K562 (cell line): Measurements from ENCODE around the gene SPATA13. TPM values are rescaled to one million over a fixed set of nuclear protein-coding genes. Genes with fewer than 3 reads are reported as not detected.

ENCODE experiments used
- ATAC-seq: fragments of 200-7000 bp; cut with Tn5 transposase; 3 replicates; pipeline ENCODE4 v1.9.1; 2020; ENCODE audit warnings: moderate library complexity
- BruUV-seq: library from RNA; stranded (reverse); fragments of 400-500 nt; replicated peaks from 2 replicates; lab custom pipeline; 2021; lab: Mats Ljungman, UMichigan
- CTCF ChIA-PET: fragments of 300-600 bp; formaldehyde crosslinking; extraction: SDS; loops from one replicate; lab custom pipeline; 2021; ENCODE audit warnings: low intra/inter-chr PET ratio; lab: Yijun Ruan, JAX
- POLR2A ChIA-PET: fragments of 300-600, 350-650 bp; sonication (Branson Sonifier 250); formaldehyde crosslinking; extraction: SDS; loops from one replicate; lab custom pipeline; 2021; ENCODE audit warnings: antibody characterized with exemption, inconsistent platforms; lab: Yijun Ruan, JAX
- DNase-seq, 4 experiments: peaks; one replicate each; pipeline versions ENCODE4 v3.0.0 to v3.0.0-alpha.2; 2011 to 2018; ENCODE audit warnings: low spot score in 3 of 4, mixed read lengths in 3 of 4; ENCODE audit errors: extremely low read depth in 1 of 4
- FAIRE-seq: peaks from 2 replicates; lab custom pipeline; 2011; peaks lifted over from hg19 to GRCh38; lab: Jason Lieb, UNC
- H2AFZ ChIP-seq: 2 replicates; pipeline ENCODE4 v1.6.0; 2011; ENCODE audit warnings: low read depth, low read length, control low read depth, inconsistent platforms
- H3K27ac ChIP-seq: fragments of 200-600 bp; 3 replicates; pipeline ENCODE4 v1.8.0; 2011; ENCODE audit warnings: low read depth, mild to moderate bottlenecking, control low read depth, inconsistent platforms, low read length, moderate library complexity, mixed read lengths; ENCODE audit errors: extremely low read depth
- H3K27me3 ChIP-seq, 2 experiments: fragments of 300-600 bp in 1 of 2; 2 replicates in 1 of 2; 3 replicates in 1 of 2; pipeline versions ENCODE4 v1.6.0 to v1.8.0; 2011; ENCODE audit warnings: inconsistent platforms in 2 of 2, low read length in 2 of 2, mild to moderate bottlenecking in 1 of 2, mixed read lengths in 1 of 2, moderate library complexity in 1 of 2; ENCODE audit not compliant: control insufficient read depth in 2 of 2, insufficient read depth in 2 of 2
- H3K36me3 ChIP-seq: fragments of 300-600 bp; 3 replicates; pipeline ENCODE4 v1.8.0; 2011; ENCODE audit warnings: mild to moderate bottlenecking, low read length, inconsistent platforms; ENCODE audit not compliant: control insufficient read depth, insufficient read depth
- H3K4me1 ChIP-seq, 2 experiments: fragments of 200-600 bp in 1 of 2; replicated peaks in 1 of 2; 2 replicates in 1 of 2; 3 replicates in 1 of 2; pipeline versions ENCODE4 v1.5.1 to v1.8.0; 2011; ENCODE audit warnings: inconsistent platforms in 2 of 2, low read length in 2 of 2, mild to moderate bottlenecking in 1 of 2, mixed read lengths in 1 of 2, moderate library complexity in 1 of 2; ENCODE audit not compliant: control insufficient read depth in 2 of 2, insufficient read depth in 2 of 2
- H3K4me2 ChIP-seq: 2 replicates; pipeline ENCODE4 v1.6.1; 2011; ENCODE audit warnings: low read length, control low read depth, inconsistent platforms, mixed read lengths; ENCODE audit not compliant: insufficient read depth
- H3K4me3 ChIP-seq: fragments of 200-600 bp; sonication (generic), shearing (Covaris generic); 2 replicates; pipeline ENCODE4 v1.5.1; 2016; ENCODE audit warnings: control low read depth, inconsistent platforms
- H3K79me2 ChIP-seq: fragments of 200-600 bp; 3 replicates; pipeline ENCODE4 v1.8.0; 2011; ENCODE audit warnings: low read length, inconsistent platforms; ENCODE audit not compliant: control insufficient read depth, insufficient read depth
- H3K9ac ChIP-seq, 2 experiments: 2 replicates each; pipeline versions ENCODE4 v1.6.0 to v1.6.1; 2011; ENCODE audit warnings: low read depth in 2 of 2, low read length in 2 of 2, control low read depth in 1 of 2, inconsistent platforms in 1 of 2, mild to moderate bottlenecking in 1 of 2, mixed read lengths in 1 of 2; ENCODE audit not compliant: insufficient read depth in 1 of 2
- H3K9me1 ChIP-seq: one replicate; pipeline ENCODE4 v1.6.0; 2011; ENCODE audit warnings: inconsistent platforms, mild to moderate bottlenecking, low read length, moderate library complexity; ENCODE audit not compliant: control insufficient read depth, insufficient read depth
- H3K9me3 ChIP-seq: replicated peaks from 2 replicates; pipeline ENCODE4 v1.5.1; 2011; ENCODE audit warnings: low read depth, low read length, inconsistent platforms; ENCODE audit not compliant: control insufficient read depth, insufficient read depth
- H4K20me1 ChIP-seq: replicated peaks from 2 replicates; pipeline ENCODE4 v1.6.1; 2011; ENCODE audit warnings: low read length, inconsistent platforms, mixed read lengths; ENCODE audit not compliant: control insufficient read depth, insufficient read depth
- BMI1 ChIP-seq: fragments of 150-350 bp; IDR thresholded peaks from 2 replicates; pipeline ENCODE4 v1.6.1; 2014; ENCODE audit warnings: low read length
- CREB3L1 ChIP-seq: fragments of 450-650 bp; IDR thresholded peaks from 2 replicates; pipeline ENCODE4 v1.6.1; 2014; ENCODE audit warnings: low read depth, mild to moderate bottlenecking, moderate library complexity, borderline replicate concordance
- EP300 ChIP-seq: IDR thresholded peaks from 2 replicates; pipeline ENCODE4 v1.6.1; 2012; ENCODE audit warnings: low read length, improper control_type of control experiment
- RCOR1 ChIP-seq, 2 experiments: IDR thresholded peaks; 2 replicates each; pipeline ENCODE4 v1.6.1; 2012; ENCODE audit warnings: low read depth in 2 of 2, low read length in 2 of 2, borderline replicate concordance in 1 of 2, improper control_type of control experiment in 1 of 2
- RUNX1 ChIP-seq: sonication (generic); IDR thresholded peaks from 2 replicates; pipeline ENCODE4 v1.6.1; 2016; ENCODE audit warnings: antibody characterized with exemption, low read depth
- U2AF2 ChIP-seq: fragments of 200-400 bp; formaldehyde crosslinking; optimal IDR thresholded peaks from 2 replicates; pipeline ENCODE3; 2017; ENCODE audit warnings: low read depth, mild to moderate bottlenecking, low read length
- ZBTB7A ChIP-seq: IDR thresholded peaks from 2 replicates; pipeline ENCODE4 v1.6.1; 2011; ENCODE audit warnings: low read depth, mild to moderate bottlenecking, low read length, moderate library complexity, borderline replicate concordance; ENCODE audit not compliant: control insufficient read depth
- ZNF324 ChIP-seq: fragments of 250-450 bp; sonication (Bioruptor Pico); IDR thresholded peaks from 2 replicates; pipeline ENCODE4 v1.4.0; 2020; ENCODE audit warnings: mild to moderate bottlenecking
- ZNF766 ChIP-seq: fragments of 200-800 bp; sonication (Bioruptor generic); conservative IDR thresholded peaks from 2 replicates; pipeline ENCODE4 v1.6.1; 2016; ENCODE audit warnings: missing genetic modification characterization, missing compliant biosample characterization
- WGBS: fragments of 100-300 bp; shearing (Covaris generic); methylation state at CpG from one replicate; pipeline ENCODE4 v1.1.6; 2016; ENCODE audit warnings: low coverage, mixed read lengths; ENCODE audit not compliant: insufficient coverage; ENCODE audit errors: missing lambda C conversion rate; 5-methylcytosine and 5-hydroxymethylcytosine counted together
- in situ Hi-C: fragments of 300-500 bp; cut with MboI; formaldehyde crosslinking; loops from 4 replicates; pipeline ENCODE4 v1.15.0; 2018; ENCODE audit warnings: inconsistent platforms, mixed read lengths
- intact Hi-C: fragments of 100-400 bp; cut with micrococcal nuclease; formaldehyde crosslinking; loops from 2 replicates; pipeline ENCODE4 v1.14.2; 2022
- polyA plus RNA-seq, 8 experiments: library from polyadenylated mRNA; depleted of rRNA in 4 of 8; stranded (reverse) in 5 of 8; unstranded in 3 of 8; fragments of >200 nt; fragmentation: Nextera tagmentation in 2 of 8; fragmentation: Illumina TruSeq in 1 of 8; extraction: Ambion mirVana in 2 of 8; extraction: Trizol in 1 of 8; gene quantifications; 2 replicates each; pipeline versions ENCODE4 v1.2.1 to v1.2.3, GENCODE V29; 2011 to 2014; ENCODE audit warnings: inconsistent platforms in 1 of 8, missing spikeins in 1 of 8
- total RNA-seq, 7 experiments: library from RNA; depleted of rRNA in 6 of 7; stranded (reverse); fragments of >200 nt in 6 of 7; fragmentation: Illumina TruSeq in 2 of 7; extraction: Trizol in 2 of 7; gene quantifications; 2 replicates each; pipeline versions ENCODE4 v1.2.1 to v1.2.3, GENCODE V29; 2011 to 2021; ENCODE audit warnings: low replicate concordance in 1 of 7
- TF ChIP-seq, protein P1 (sequence below), 2 experiments: fragments of 450-650 bp in 1 of 2; sonication (generic) in 1 of 2; formaldehyde crosslinking; conservative IDR thresholded peaks; 2 replicates each; pipeline versions ENCODE4 v1.4.0 to v1.8.1; 2020 to 2022; ENCODE audit warnings: mild to moderate bottlenecking in 1 of 2, missing genetic modification reagents in 1 of 2
- TF ChIP-seq, protein P2 (sequence below): fragments of 200-400 bp; formaldehyde crosslinking; IDR thresholded peaks from 2 replicates; pipeline ENCODE4 v1.6.1; 2017; ENCODE audit warnings: mild to moderate bottlenecking, low read depth, low read length, moderate library complexity
- TF ChIP-seq, protein P3 (sequence below): fragments of 450-650 bp; formaldehyde crosslinking; IDR thresholded peaks from 2 replicates; pipeline ENCODE4 v1.4.0; 2022; ENCODE audit warnings: missing genetic modification characterization

Gene SPATA13
- total and polyA plus RNA-seq, 9 of the 15 experiments (the other 6 are each of a cell fraction or from before 2014, with no cell fraction given) = 0.08 to 0.99 (median 0.21) TPM; not detected in 2

DNA sequence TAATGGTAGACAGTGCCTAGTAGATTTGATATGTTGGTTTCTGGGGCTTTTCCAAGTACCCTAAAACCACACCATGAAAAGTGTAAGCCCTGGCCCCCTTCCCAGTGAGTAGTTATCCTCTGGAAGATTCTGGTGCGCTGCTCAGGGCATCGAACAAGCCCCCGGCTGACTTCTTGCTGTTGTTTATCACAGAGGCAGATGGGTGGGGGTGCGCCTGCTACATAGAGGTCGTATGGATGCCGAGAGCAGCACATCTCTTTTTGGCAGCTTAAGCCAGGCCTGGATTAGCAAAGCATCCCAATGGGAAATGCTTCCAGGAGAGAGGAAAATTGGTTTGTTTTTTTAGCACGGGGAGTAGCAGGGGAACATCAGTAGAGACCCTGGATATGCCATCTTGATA lies 26.3 kb upstream of the SPATA13 start:
- Histone ChIP-seq H3K4me3 (no peak overlapping the region), H3K79me2 (no peaks in the 10 kb centered on the region), H2AFZ (no peak overlapping the region), H3K27ac (no peak overlapping the region), H3K9me3 (0 out of 2 replicates have a peak, but pooled peaks cover 2% of the 10 kb centered on the region), H3K27me3 (no peaks in the 10 kb centered on the region), H3K4me1 (no peaks in the 10 kb centered on the region), H3K9me1 (no peaks in the 10 kb centered on the region), H4K20me1 (no peaks in the 10 kb centered on the region), H3K4me2 (no peak overlapping the region), H3K36me3 (no peaks in the 10 kb centered on the region), H3K9ac (no peak overlapping the region)
- intact Hi-C loops = no loop called here
- in situ Hi-C loops = no loop called here
- ATAC-seq (no peak), FAIRE-seq (no peak), DNase-seq (no peak)
- WGBS = 0% methylated on average over 7 of the region's 7 CpGs
- TF ChIP-seq, protein P1, sequence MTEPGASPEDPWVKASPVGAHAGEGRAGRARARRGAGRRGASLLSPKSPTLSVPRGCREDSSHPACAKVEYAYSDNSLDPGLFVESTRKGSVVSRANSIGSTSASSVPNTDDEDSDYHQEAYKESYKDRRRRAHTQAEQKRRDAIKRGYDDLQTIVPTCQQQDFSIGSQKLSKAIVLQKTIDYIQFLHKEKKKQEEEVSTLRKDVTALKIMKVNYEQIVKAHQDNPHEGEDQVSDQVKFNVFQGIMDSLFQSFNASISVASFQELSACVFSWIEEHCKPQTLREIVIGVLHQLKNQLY (CRISPR knock-in tag; conservative IDR thresholded peaks at IDR 0.05) = no peak
- no peak for TF ChIP-seq RCOR1 (IDR thresholded peaks at IDR 0.05; ENCODE audit: borderline replicate concordance in 1 of 2, low read depth in 2 of 2, low read length in 2 of 2)
- TF ChIP-seq ZNF324 (CRISPR knock-in tag) = no peak
- TF ChIP-seq CREB3L1 = no peak
- TF ChIP-seq BMI1 = no peak
- TF ChIP-seq U2AF2 = no peak
- no peak for TF ChIP-seq ZBTB7A
- TF ChIP-seq, protein P2, sequence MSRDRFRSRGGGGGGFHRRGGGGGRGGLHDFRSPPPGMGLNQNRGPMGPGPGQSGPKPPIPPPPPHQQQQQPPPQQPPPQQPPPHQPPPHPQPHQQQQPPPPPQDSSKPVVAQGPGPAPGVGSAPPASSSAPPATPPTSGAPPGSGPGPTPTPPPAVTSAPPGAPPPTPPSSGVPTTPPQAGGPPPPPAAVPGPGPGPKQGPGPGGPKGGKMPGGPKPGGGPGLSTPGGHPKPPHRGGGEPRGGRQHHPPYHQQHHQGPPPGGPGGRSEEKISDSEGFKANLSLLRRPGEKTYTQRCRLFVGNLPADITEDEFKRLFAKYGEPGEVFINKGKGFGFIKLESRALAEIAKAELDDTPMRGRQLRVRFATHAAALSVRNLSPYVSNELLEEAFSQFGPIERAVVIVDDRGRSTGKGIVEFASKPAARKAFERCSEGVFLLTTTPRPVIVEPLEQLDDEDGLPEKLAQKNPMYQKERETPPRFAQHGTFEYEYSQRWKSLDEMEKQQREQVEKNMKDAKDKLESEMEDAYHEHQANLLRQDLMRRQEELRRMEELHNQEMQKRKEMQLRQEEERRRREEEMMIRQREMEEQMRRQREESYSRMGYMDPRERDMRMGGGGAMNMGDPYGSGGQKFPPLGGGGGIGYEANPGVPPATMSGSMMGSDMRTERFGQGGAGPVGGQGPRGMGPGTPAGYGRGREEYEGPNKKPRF = no peak
- TF ChIP-seq ZNF766 (CRISPR knock-in tag) = no peak
- no peak for TF ChIP-seq RUNX1
- TF ChIP-seq, protein P3, sequence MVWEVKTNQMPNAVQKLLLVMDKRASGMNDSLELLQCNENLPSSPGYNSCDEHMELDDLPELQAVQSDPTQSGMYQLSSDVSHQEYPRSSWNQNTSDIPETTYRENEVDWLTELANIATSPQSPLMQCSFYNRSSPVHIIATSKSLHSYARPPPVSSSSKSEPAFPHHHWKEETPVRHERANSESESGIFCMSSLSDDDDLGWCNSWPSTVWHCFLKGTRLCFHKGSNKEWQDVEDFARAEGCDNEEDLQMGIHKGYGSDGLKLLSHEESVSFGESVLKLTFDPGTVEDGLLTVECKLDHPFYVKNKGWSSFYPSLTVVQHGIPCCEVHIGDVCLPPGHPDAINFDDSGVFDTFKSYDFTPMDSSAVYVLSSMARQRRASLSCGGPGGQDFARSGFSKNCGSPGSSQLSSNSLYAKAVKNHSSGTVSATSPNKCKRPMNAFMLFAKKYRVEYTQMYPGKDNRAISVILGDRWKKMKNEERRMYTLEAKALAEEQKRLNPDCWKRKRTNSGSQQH = no peak
- no peak for TF ChIP-seq EP300
- no TSS peak for BruUV-seq
- ChIA-PET POLR2A (no interaction called here), CTCF (no interaction called here)
